ENCODE data around the gene TMEM234. TPM values are rescaled to one million over a fixed set of nuclear protein-coding genes. Genes with fewer than 3 reads are reported as not detected.

The TMEM234 gene
- total RNA-seq, 2 donors from 2014 or later: 35.1 to 35.5 TPM

DNA sequence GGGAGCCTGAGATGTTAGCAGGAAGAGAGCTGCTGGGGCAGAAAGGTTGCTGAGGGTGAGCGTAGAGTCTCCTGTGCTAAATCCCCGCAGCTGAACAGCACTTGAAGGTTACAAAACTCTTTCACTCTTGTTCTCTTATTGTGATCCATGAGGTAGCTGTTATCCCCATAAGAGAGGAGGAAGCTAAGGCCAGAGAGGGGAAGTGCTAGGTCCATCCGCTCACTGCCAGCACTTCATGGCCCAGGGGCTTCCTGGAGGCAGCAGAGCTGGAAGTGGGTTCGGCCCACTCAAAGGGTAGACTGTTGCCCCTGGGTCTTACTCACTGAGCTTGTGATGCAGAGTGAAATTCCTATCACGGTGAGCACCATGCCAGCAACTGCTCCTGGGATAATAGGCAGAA is 5.6 kb downstream of the TMEM234 start:
- 94 to 96% methylated on average over 2 to 5 of the region's 5 CpGs for WGBS, 2 experiments (ENCODE audit: insufficient coverage in 1 of 2, insufficient read length in 1 of 2)

DNA sequence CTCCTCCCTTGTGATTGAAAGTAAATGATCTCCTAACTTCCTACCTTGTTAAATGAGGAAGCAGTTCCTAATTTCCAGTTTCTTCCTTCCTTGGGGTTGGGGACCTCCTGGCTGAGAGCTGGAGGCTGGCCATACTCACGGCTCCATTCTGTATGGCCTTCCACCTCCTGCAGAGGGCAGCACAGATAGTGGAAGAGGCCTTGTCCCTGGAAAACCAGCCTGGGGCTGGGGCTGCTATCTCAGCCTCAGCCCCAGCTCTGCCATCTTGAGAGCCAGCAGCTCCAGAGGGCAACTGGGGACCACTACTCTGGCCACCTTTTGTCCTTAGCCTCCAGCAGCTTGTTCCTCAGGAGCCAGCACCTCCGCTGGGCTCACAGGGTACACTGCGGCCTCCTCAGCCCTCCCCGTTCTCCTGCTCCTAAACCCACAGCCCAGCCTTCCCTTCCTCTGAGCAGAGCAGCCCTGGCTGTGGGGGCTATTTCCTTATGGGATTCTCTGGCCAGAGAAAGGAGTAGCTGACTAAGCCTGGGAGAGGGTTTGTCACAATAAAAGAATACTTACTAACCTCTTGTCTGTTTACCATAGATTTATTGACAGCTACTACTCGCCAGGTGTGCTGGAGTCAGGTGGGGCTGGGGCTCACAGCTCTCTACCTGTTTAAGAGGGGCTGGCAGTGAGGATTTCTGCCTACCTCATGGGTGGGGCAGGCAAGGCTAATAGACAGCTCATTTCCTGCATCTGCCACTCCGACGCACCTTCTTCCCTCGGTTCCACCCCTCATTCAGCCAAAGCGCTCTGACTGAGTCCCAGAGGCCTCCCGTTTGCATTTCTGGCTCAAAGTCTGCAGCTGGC is 6.3 kb downstream of the TMEM234 start:
- Mint-ChIP-seq H3K9me3 (no peaks in the 10 kb centered on the region), H3K27ac (no peak overlapping the region), H3K36me3 (ENCODE audit: low read depth) (peaks cover 33% of the 10 kb centered on the region), H3K4me1 (no peaks in the 10 kb centered on the region), H3K4me3 (no peak overlapping the region), H3K27me3 (ENCODE audit: insufficient read depth) (no peaks in the 10 kb centered on the region)
- Histone ChIP-seq H3K27ac (ENCODE audit: low read depth, low read length) (no peak overlapping the region), H3K4me3 (ENCODE audit: low read length) (no peak overlapping the region), H3K27me3 (ENCODE audit: control insufficient read depth, insufficient read depth, low read length, poor library complexity, severe bottlenecking) (no peaks in the 10 kb centered on the region), H3K4me1 (ENCODE audit: control insufficient read depth, insufficient read depth, low read length) (no peaks in the 10 kb centered on the region), H3K36me3 (ENCODE audit: control insufficient read depth, insufficient read depth, low read length) (peaks cover 43% of the 10 kb centered on the region), H3K9ac (ENCODE audit: extremely low read depth, low read length, poor library complexity, severe bottlenecking) (no peak overlapping the region), H3K9me3 (ENCODE audit: control insufficient read depth, low read length) (no peaks in the 10 kb centered on the region)
- TF ChIP-seq, protein P1, sequence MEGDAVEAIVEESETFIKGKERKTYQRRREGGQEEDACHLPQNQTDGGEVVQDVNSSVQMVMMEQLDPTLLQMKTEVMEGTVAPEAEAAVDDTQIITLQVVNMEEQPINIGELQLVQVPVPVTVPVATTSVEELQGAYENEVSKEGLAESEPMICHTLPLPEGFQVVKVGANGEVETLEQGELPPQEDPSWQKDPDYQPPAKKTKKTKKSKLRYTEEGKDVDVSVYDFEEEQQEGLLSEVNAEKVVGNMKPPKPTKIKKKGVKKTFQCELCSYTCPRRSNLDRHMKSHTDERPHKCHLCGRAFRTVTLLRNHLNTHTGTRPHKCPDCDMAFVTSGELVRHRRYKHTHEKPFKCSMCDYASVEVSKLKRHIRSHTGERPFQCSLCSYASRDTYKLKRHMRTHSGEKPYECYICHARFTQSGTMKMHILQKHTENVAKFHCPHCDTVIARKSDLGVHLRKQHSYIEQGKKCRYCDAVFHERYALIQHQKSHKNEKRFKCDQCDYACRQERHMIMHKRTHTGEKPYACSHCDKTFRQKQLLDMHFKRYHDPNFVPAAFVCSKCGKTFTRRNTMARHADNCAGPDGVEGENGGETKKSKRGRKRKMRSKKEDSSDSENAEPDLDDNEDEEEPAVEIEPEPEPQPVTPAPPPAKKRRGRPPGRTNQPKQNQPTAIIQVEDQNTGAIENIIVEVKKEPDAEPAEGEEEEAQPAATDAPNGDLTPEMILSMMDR (conservative IDR thresholded peaks at IDR 0.05): peak; percentile 87
- WGBS, 2 experiments (ENCODE audit: insufficient coverage in 1 of 2, insufficient read length in 1 of 2): 87 to 96% methylated on average over 5 to 10 of the region's 10 CpGs
- peak; percentile 90 for DNase-seq

More for the DNA sequence above, 5.6 kb downstream of the TMEM234 start:
- H3K36me3 ChIP-seq (ENCODE audit: control insufficient read depth, insufficient read depth, low read length): peaks cover 43% of the 10 kb centered on the region
- no peaks in the 10 kb centered on the region for H3K9me3 ChIP-seq (ENCODE audit: control insufficient read depth, low read length)
- no peak for DNase-seq
- no peaks in the 10 kb centered on the region for H3K27me3 Mint-ChIP-seq (ENCODE audit: insufficient read depth)
- H3K4me3 Mint-ChIP-seq: no peak overlapping the region
- H3K4me1 Mint-ChIP-seq: peaks cover 4% of the 10 kb centered on the region
- H3K9me3 Mint-ChIP-seq: no peaks in the 10 kb centered on the region
- no peak overlapping the region for H3K27ac ChIP-seq (ENCODE audit: low read depth, low read length)
- TF ChIP-seq, protein P1 (conservative IDR thresholded peaks at IDR 0.05): no peak
- H3K4me1 ChIP-seq (ENCODE audit: control insufficient read depth, insufficient read depth, low read length): no peaks in the 10 kb centered on the region
- no peak overlapping the region for H3K4me3 ChIP-seq (ENCODE audit: low read length)
- no peak overlapping the region for H3K9ac ChIP-seq (ENCODE audit: extremely low read depth, low read length, poor library complexity, severe bottlenecking)
- H3K27ac Mint-ChIP-seq: no peak overlapping the region
- no peaks in the 10 kb centered on the region for H3K27me3 ChIP-seq (ENCODE audit: control insufficient read depth, insufficient read depth, low read length, poor library complexity, severe bottlenecking)
- H3K36me3 Mint-ChIP-seq (ENCODE audit: low read depth): peaks cover 33% of the 10 kb centered on the region

DNA sequence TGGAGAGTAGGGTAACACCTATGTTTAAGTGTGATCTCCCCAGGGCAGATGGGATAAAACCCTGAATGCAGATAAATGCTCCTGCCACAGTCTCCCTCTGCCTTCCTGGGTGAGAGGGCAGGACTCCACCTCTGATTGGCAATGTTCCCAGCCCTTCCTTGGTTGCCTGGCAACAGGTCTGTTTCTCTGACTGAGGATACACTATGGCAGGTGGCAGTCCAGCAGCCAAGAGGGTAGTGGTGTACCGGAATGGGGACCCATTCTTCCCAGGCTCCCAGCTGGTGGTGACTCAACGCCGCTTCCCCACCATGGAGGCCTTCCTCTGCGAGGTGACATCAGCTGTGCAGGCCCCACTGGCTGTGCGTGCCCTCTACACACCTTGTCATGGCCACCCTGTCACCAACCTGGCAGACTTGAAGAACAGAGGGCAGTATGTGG is 13.2 kb downstream of the TMEM234 start, which contains the start of gene DCDC2B:
TSS of gene DCDC2B (plus strand) at position 199 of the 438 bp plus-strand sequence. CDS start at position 204, 5 bp downstream.
- no peaks in the 10 kb centered on the region for H3K4me1 ChIP-seq (ENCODE audit: control insufficient read depth, insufficient read depth, low read length)
- DNase-seq: no peak
- no peak within 1 kb of the TSS for H3K27ac ChIP-seq (ENCODE audit: low read depth, low read length)
- no peaks in the 10 kb centered on the region for H3K9me3 Mint-ChIP-seq
- H3K4me3 Mint-ChIP-seq: no peak within 1 kb of the TSS
- no peak within 1 kb of the TSS for H3K27ac Mint-ChIP-seq
- TF ChIP-seq, protein P1 (conservative IDR thresholded peaks at IDR 0.05): no peak
- peaks cover 5% of the 10 kb centered on the region for H3K4me1 Mint-ChIP-seq
- H3K4me3 ChIP-seq (ENCODE audit: low read length): no peak within 1 kb of the TSS
- no peak within 1 kb of the TSS for H3K9ac ChIP-seq (ENCODE audit: extremely low read depth, low read length, poor library complexity, severe bottlenecking)
- 91 to 100% methylated on average over 1 to 5 of the region's 5 CpGs for WGBS, 2 experiments (ENCODE audit: insufficient coverage in 1 of 2, insufficient read length in 1 of 2)
- H3K27me3 ChIP-seq (ENCODE audit: control insufficient read depth, insufficient read depth, low read length, poor library complexity, severe bottlenecking): no peaks in the 10 kb centered on the region
- H3K9me3 ChIP-seq (ENCODE audit: control insufficient read depth, low read length): no peaks in the 10 kb centered on the region
- H3K36me3 Mint-ChIP-seq (ENCODE audit: low read depth): peaks cover 4% of the 10 kb centered on the region
- peaks cover 7% of the 10 kb centered on the region for H3K27me3 Mint-ChIP-seq (ENCODE audit: insufficient read depth)
- peaks cover 14% of the 10 kb centered on the region for H3K36me3 ChIP-seq (ENCODE audit: control insufficient read depth, insufficient read depth, low read length)

Data from endodermal cell (in vitro differentiated cells).